Activated T-helper 1 cell treated with anti-CD3 and anti-CD28 coated beads, Interleukin-12 subunit alpha, Interleukin-12 subunit beta, Interleukin-2, Interleukin-4 antibody, amounts not matched to agents 30 ng/mL and 10 ng/mL and 1 ng/mL, durations not matched to agents 14 hours and 24 hours and 36 hours (primary cell): ENCODE measurements around the gene EFEMP1. TPM values are rescaled to one million over a fixed set of nuclear protein-coding genes. Genes with fewer than 3 reads are reported as not detected.

Experiments
- DNase-seq: peaks from one replicate; pipeline ENCODE4 v3.0.0; 2021; ENCODE audit warnings: low spot score
- H3K27ac Mint-ChIP-seq: one replicate; pipeline ENCODE4 v1.8.0; 2021; ENCODE audit warnings: mild to moderate bottlenecking, mixed read lengths
- H3K27me3 Mint-ChIP-seq: one replicate; pipeline ENCODE4 v1.8.0; 2022; ENCODE audit warnings: mild to moderate bottlenecking, moderate library complexity, mixed read lengths; ENCODE audit not compliant: insufficient read depth
- H3K36me3 Mint-ChIP-seq: one replicate; pipeline ENCODE4 v1.8.0; 2021; ENCODE audit warnings: low read depth, mixed read lengths
- H3K4me1 Mint-ChIP-seq: one replicate; pipeline ENCODE4 v1.8.0; 2021; ENCODE audit warnings: low read depth, mixed read lengths
- H3K4me3 Mint-ChIP-seq: one replicate; pipeline ENCODE4 v1.8.0; 2021; ENCODE audit warnings: mild to moderate bottlenecking, moderate library complexity, mixed read lengths
- H3K9me3 Mint-ChIP-seq: one replicate; pipeline ENCODE4 v1.8.0; 2021; ENCODE audit warnings: mixed read lengths
- intact Hi-C: fragments of 100-400 bp; cut with micrococcal nuclease; formaldehyde crosslinking; loops from one replicate; pipeline ENCODE4 v1.15.1; 2024
- total RNA-seq: library from RNA; stranded (reverse); gene quantifications from 2 replicates; pipeline ENCODE4 v1.2.3, GENCODE V29; 2022

The EFEMP1 gene
- total RNA-seq, 1 donor from 2014 or later, result not detected

DNA sequence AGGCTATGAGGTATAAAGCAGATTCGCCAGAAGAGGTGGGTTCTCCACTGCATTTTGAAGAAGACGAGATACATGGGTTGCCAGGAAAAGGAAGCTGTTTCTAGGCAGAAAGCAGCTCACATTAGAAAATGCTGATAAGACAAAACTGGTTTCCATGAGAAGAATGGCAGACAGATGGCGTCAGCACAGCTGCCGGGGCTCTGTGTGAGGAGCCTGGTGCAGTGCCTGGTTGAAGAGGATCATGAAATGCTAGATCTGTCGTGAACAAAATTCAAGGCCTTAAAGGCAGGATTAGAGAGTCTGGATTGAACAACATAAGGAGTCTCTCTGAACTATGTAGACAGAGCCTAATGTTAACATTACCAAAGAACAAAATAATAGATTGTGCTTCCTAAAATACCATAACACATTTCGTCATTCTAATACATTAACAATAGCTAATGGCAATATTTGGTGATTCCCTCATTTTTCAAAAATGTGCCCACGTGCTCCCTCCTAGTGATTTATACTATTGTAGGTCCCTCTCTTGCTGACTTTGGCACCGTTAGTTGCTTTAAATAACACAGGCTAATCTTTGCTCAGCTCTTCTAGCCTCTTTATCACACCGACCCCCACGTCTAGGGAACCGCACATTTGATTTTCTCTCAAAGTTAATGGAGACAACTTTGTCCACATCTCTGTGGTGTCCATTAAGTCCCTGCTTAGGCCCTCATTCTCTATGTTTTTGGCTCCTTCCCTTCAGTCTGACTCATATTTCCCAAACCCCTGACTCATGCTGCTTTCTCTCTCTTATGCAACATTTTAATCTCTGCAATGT lies 38.2 kb downstream of the EFEMP1 start:
- Mint-ChIP-seq H3K27me3 (peaks cover 2% of the 10 kb centered on the region), H3K9me3 (no peaks in the 10 kb centered on the region), H3K4me3 (no peak overlapping the region), H3K4me1 (no peaks in the 10 kb centered on the region), H3K27ac (no peak overlapping the region), H3K36me3 (no peaks in the 10 kb centered on the region)
- no peak for DNase-seq
- intact Hi-C loops, result no loop called here

DNA sequence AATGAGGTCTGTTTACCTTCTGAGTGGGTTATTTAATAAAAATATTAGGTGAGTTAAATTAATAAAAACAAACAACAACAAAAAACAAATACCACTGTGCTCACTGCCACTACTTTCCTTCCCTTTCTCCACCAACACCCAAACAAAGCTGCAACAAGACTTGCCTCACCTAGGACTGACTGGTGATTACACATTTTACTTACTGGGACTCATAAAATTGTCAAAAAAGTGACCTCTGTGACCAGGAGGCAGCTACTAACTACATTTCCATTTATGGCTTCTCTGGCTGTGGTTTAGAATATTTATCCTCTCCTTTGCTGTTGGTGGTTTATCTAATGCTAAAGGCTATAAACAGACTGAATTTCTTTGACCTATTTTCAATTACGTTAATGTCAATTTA lies 39.8 kb downstream of the EFEMP1 start:
- no peak overlapping the region for H3K4me3 Mint-ChIP-seq
- no peak overlapping the region for H3K27ac Mint-ChIP-seq
- no peaks in the 10 kb centered on the region for H3K4me1 Mint-ChIP-seq
- DNase-seq, result no peak
- H3K9me3 Mint-ChIP-seq, result no peaks in the 10 kb centered on the region
- H3K27me3 Mint-ChIP-seq, result peaks cover under 1% of the 10 kb centered on the region
- intact Hi-C loops, result no loop called here
- H3K36me3 Mint-ChIP-seq, result no peaks in the 10 kb centered on the region

DNA sequence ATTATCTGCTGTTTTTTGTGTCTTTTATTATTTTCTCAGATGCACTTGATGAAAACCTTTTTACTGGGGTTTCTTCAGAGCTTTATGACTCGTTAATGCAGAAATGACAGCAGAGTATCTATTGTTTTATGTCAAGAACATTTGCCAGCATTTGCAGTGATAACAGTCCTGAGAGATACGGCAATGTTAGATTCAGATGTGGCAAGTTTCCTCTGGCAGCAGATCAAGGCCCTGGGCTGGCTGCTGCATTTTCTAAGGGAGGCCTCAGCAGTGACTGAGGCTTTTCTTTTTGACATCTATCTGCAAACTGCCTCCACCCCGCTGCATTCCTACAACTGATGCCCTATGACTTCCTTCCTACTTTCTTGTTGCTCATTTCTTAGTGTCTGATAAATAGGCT lies 40.2 kb downstream of the EFEMP1 start:
- H3K27ac Mint-ChIP-seq, result no peak overlapping the region

DNA sequence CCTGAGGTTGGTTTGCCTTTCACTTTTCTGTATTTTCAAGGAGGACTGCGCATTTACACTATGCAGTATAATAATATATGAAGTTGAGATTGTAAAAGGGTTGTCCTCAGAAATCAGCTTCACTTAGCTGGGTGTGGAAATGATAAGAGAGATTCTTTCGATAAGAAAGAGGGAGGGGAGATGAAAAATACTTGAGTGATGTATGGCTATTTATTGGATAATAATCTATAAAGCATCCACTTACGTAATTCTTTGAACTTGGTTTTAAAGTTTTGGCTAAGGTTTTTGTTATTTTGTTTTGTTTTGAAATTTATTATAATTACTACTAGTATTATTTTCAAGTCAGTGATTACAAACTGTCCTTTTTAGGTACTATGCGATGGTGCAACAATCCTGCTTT lies 40.6 kb downstream of the EFEMP1 start:
- no peaks in the 10 kb centered on the region for H3K4me1 Mint-ChIP-seq
- intact Hi-C loops, result no loop called here
- H3K4me3 Mint-ChIP-seq, result no peak overlapping the region
- H3K9me3 Mint-ChIP-seq, result no peaks in the 10 kb centered on the region
- H3K36me3 Mint-ChIP-seq, result no peaks in the 10 kb centered on the region
- H3K27ac Mint-ChIP-seq, result no peak overlapping the region
- DNase-seq, result no peak
- H3K27me3 Mint-ChIP-seq, result no peaks in the 10 kb centered on the region

More for the DNA sequence above, 40.2 kb downstream of the EFEMP1 start:
- DNase-seq, result no peak
- H3K36me3 Mint-ChIP-seq, result no peaks in the 10 kb centered on the region
- H3K27me3 Mint-ChIP-seq, result no peaks in the 10 kb centered on the region
- intact Hi-C loops, result no loop called here
- no peak overlapping the region for H3K4me3 Mint-ChIP-seq
- H3K4me1 Mint-ChIP-seq, result no peaks in the 10 kb centered on the region
- H3K9me3 Mint-ChIP-seq, result no peaks in the 10 kb centered on the region

DNA sequence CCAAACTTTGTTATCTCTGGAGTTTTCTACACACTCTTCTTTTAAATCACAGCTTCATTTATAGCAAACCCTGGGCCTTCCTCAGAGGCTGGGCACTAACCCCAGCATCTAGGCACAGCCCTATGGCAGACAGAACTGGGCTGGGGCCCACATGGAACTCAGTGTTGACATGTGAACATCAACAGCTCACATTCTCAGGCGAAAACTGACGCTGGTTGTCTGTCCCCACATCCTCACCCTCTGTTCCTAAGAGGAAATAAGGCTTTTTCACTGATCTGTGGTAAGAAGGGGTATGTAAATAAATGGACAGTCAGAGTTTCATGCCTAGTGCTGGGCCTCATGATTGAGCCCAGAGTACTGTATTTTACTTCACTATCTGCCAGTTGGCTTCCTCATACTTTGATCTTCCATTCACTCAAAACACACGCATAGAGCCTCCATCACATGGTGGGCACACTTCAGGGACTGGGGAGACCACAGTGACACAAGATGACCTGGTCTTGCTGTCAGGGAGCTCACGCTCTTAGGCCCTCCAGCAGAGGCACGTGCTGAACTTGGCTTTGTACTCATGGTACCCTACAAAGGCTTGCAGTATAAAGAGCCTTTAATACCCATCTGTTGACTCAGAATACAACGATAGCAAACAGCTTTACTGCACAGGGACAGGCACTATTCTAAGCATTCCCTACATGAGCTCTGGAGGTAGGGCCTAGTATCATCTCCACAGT lies 43.0 kb downstream of the EFEMP1 start:
- no peak overlapping the region for H3K4me3 Mint-ChIP-seq
- no peaks in the 10 kb centered on the region for H3K36me3 Mint-ChIP-seq
- intact Hi-C loops, result no loop called here
- no peak overlapping the region for H3K27ac Mint-ChIP-seq
- no peaks in the 10 kb centered on the region for H3K4me1 Mint-ChIP-seq
- no peaks in the 10 kb centered on the region for H3K9me3 Mint-ChIP-seq
- no peaks in the 10 kb centered on the region for H3K27me3 Mint-ChIP-seq
- DNase-seq, result no peak

DNA sequence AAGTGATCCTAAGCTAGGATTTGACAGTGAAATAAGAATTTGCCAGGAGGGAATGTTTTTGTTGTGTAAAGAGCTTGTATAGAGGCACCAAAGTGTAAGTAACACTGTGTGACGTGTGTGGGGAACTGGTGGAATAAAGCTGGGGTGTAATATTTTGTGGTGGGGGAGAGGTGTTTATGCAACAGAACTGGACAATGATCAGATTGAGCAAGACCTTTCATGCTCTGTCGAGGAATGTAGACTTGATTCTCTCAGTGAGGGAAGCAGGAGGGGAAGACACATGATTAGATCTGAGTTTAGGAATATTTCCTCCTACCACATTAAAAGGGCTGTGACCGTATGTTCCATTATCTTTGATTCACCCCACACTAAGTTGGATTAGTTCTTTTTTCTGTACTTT lies 43.6 kb downstream of the EFEMP1 start:
- no peak for DNase-seq
- H3K4me1 Mint-ChIP-seq, result no peaks in the 10 kb centered on the region
- no peaks in the 10 kb centered on the region for H3K36me3 Mint-ChIP-seq
- intact Hi-C loops, result no loop called here
- H3K9me3 Mint-ChIP-seq, result no peaks in the 10 kb centered on the region
- H3K4me3 Mint-ChIP-seq, result no peak overlapping the region
- no peaks in the 10 kb centered on the region for H3K27me3 Mint-ChIP-seq
- H3K27ac Mint-ChIP-seq, result no peak overlapping the region

DNA sequence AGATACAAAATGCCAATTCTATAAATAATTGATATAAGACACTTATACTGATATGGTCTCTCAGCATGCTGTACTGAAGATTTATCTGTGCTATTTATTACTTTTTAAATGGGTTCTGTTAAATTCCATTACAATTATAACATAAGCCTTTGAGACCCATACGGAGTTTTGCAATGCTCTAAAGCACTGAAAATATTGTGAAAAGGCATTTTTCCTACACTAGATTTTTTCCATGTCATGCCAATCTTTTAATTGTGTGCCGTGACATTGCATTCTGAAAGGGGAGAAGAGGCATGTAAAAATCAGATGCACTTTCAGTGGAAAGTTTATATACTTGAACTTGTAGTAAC lies 46.5 kb downstream of the EFEMP1 start:
- H3K27ac Mint-ChIP-seq, result no peak overlapping the region
- no peak for DNase-seq
- H3K4me3 Mint-ChIP-seq, result no peak overlapping the region
- no peaks in the 10 kb centered on the region for H3K9me3 Mint-ChIP-seq
- no peaks in the 10 kb centered on the region for H3K27me3 Mint-ChIP-seq
- intact Hi-C loops, result no loop called here
- no peaks in the 10 kb centered on the region for H3K36me3 Mint-ChIP-seq
- no peaks in the 10 kb centered on the region for H3K4me1 Mint-ChIP-seq

DNA sequence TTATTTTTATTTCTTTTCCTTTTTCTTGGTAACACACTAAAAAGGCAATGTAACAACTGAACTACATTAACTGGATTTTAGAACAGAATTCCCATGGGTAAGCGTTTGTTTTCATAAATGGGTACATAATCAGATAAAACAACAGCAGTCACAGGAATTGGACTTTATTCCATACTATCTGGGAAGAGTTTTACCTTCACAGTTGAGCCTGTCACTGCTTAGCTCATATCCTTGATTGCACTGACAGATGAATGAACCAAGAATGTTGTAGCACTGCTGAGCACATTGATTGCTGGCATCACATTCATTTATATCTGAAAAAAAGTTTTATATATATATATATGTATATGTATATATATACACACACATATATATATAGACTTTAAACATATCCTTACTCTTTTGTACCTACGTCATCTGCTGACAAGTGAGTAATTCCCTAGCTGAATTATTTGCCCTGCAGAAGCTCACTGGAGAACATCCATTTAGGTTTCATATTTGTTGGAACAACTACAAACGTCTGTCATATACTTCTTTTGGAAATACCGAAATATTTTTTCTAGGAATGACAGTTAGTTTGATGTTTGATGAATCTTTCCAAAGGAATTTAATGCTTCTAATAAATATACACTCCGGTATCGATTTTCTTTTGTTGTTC lies 47.0 kb downstream of the EFEMP1 start:
- no peaks in the 10 kb centered on the region for H3K36me3 Mint-ChIP-seq
- H3K4me3 Mint-ChIP-seq, result no peak overlapping the region
- H3K27ac Mint-ChIP-seq, result no peak overlapping the region
- H3K4me1 Mint-ChIP-seq, result no peaks in the 10 kb centered on the region
- intact Hi-C loops, result no loop called here
- no peaks in the 10 kb centered on the region for H3K9me3 Mint-ChIP-seq
- no peak for DNase-seq
- no peaks in the 10 kb centered on the region for H3K27me3 Mint-ChIP-seq

DNA sequence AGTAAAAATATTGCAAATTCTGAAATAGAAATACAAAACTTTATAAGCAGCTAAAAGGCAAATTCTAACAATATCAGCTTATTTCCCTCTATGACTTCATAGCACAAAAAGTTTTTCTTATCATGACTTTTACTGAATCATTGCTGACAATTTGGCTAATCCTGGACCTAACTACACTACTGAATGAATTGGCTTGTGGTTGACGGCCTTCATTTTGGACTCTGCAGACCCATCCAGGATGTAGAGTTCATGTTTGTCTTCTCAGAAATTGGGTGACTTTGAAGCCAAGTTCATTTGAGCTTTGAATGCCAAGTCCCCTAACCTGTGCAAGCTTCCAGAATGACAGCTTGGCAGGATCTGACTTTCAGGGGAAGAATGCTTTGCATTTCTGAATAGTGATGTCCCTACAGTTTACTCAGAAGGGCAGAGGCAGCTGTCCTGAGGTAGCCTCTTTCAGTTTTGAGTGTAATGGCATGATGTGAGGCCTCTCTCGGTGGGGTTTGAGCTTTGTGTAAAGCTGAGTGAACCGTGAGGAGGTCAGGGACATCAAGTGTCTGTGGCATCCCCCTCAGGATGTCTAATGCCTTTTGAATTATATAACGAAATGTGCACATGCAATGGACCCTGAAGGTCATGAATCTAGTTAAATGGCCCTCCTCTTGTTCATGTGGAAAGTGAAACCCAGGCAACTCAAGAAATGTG lies 48.0 kb downstream of the EFEMP1 start:
- intact Hi-C loops, result no loop called here
- no peaks in the 10 kb centered on the region for H3K4me1 Mint-ChIP-seq
- no peak for DNase-seq
- no peaks in the 10 kb centered on the region for H3K27me3 Mint-ChIP-seq
- H3K4me3 Mint-ChIP-seq, result no peak overlapping the region
- H3K9me3 Mint-ChIP-seq, result no peaks in the 10 kb centered on the region
- H3K36me3 Mint-ChIP-seq, result no peaks in the 10 kb centered on the region
- H3K27ac Mint-ChIP-seq, result no peak overlapping the region

DNA sequence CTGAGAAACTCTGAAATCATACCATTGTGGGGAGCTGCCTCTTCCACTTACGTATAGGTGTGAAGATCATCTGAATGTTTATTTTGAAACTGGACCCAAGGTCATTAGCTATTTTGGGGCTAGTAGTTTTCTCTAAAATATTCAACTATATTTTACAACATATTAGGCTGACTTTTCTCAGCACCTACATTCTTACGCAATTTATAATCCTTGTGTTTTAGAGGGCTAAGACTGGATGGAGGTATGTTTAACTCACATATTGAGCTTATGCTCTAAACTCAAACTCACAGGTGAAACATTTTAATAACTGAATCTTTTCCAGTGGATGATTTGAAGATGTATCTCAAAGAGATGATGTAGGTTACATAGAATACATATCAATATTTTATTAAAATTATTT lies 49.2 kb downstream of the EFEMP1 start:
- Mint-ChIP-seq H3K4me1 (no peaks in the 10 kb centered on the region), H3K4me3 (no peak overlapping the region), H3K36me3 (no peaks in the 10 kb centered on the region), H3K27me3 (no peaks in the 10 kb centered on the region), H3K9me3 (no peaks in the 10 kb centered on the region), H3K27ac (no peak overlapping the region)
- intact Hi-C loops, result no loop called here
- no peak for DNase-seq

DNA sequence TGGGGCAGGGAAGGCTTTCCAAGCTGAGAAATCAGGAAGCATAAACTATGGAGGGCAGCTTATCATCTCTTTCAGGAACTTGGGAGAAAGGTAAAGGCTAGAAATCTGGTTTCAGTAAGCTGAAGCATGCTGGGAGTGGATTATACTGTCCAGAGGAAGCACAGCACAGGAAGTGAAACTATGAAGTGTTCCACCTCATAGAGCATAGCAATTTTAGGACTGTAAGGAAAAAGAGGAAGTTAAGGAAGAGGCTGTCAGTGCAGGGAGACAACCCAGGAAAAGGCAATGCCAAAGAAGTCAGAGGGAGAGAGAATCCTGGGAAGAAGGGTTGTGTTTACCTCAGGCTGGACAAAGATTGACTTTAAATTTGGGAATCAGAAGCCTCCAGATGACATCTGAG lies 51.9 kb downstream of the EFEMP1 start:
- H3K36me3 Mint-ChIP-seq, result no peaks in the 10 kb centered on the region
- no peaks in the 10 kb centered on the region for H3K27me3 Mint-ChIP-seq
- H3K9me3 Mint-ChIP-seq, result no peaks in the 10 kb centered on the region
- intact Hi-C loops, result no loop called here
- H3K4me1 Mint-ChIP-seq, result no peaks in the 10 kb centered on the region
- no peak for DNase-seq
- no peak overlapping the region for H3K27ac Mint-ChIP-seq
- H3K4me3 Mint-ChIP-seq, result no peak overlapping the region

DNA sequence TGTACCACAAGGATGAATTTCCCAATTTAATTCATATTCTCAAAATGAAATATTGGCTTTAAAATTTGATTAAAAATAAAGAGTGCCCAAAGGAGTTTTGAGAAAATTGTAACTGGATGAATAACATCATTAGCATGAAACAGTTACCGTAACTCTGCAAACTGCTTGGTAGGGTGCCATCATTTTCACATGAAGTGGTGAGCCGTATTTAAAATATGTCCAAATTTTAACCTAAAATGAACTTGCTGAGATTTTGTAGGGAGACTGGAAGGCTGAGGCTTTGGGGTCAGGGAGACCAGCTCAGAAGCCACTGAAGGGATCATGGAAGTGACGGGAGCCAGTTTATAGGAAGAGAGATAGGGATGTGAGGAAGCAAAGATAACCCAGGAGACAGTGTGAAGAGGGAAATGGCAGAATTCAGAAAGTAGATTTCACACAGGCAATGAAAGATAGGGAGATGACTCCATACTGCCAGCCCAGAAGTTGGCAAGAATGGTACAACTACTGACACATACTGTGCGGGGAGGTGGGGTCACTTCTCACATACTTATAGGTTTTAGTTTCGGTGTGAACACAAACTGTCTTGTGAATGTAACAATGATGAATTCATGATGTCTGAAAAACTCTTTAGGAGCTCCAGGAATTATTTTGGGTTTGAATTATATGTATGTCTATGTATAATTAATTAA lies 53.8 kb downstream of the EFEMP1 start:
- Mint-ChIP-seq H3K9me3 (no peaks in the 10 kb centered on the region), H3K4me1 (no peaks in the 10 kb centered on the region), H3K27me3 (no peaks in the 10 kb centered on the region), H3K27ac (no peak overlapping the region), H3K4me3 (no peak overlapping the region), H3K36me3 (no peaks in the 10 kb centered on the region)
- intact Hi-C loops, result no loop called here
- no peak for DNase-seq
